Measurements from ENCODE around the gene RRP7A.
"Not testable (repeated sequence)": the region's sequence is repeated elsewhere in the genome, so short reads cannot be mapped to it uniquely, and the experiment has no call there.

Gene RRP7A

DNA sequence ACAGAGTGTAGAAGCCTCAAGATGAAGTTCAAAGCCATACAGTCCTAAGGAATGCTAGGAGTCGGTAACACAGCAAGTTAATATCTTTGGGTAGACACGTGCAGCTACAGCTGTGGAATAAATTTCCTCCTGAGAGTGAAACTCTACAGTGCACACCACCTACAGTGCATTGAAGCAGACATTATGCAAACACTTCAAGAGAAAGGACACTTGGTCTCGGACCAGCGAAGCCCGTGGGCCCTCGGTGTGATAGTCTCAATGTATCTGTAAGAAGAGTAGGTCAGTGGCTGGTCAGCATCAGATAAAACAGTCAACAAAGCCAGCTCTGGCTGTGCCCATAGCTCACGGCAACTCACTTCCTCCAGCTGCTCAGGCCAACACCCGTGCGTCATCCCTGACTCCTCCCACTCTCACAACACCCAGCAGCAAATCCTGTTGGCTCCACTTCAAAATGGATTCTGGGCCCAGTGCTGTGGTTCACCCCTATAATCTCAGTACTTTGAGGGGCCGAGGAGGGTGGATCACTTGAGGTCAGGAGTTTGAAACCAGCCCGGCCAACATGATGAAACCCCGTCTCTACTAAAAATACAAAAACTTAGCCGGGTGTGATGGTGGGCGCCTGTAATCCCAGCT lies 17.7 kb upstream of the RRP7A start:
- DNase-seq (ENCODE audit: low read depth, low spot score); H3K4me3 ChIP-seq (ENCODE audit: low read length): not testable (repeated sequence)

- H3K4me3 ChIP-seq (ENCODE audit: low read length); DNase-seq (ENCODE audit: low read depth, low spot score): not testable (repeated sequence)
Measured at GRCh38 chr22:42536634-42537033, 17.0 kb upstream of the RRP7A start.

GRCh38 chr22:42536166-42536565 lies 16.6 kb upstream of the RRP7A start:
- no peak for DNase-seq (ENCODE audit: low read depth, low spot score)
- H3K4me3 ChIP-seq (ENCODE audit: low read length): no peak overlapping the region

- DNase-seq (ENCODE audit: low read depth, low spot score); H3K4me3 ChIP-seq (ENCODE audit: low read length): not testable (repeated sequence)
Measured at GRCh38 chr22:42535082-42535731, 15.6 kb upstream of the RRP7A start.

GRCh38 chr22:42533638-42533977 lies 14.0 kb upstream of the RRP7A start:
- no peak for DNase-seq (ENCODE audit: low read depth, low spot score)
- H3K4me3 ChIP-seq (ENCODE audit: low read length): no peak overlapping the region; the same call in 1 of the 2 replicates

GRCh38 chr22:42531401-42532084 lies 11.9 kb upstream of the RRP7A start:
- not testable (repeated sequence) for DNase-seq (ENCODE audit: low read depth, low spot score)

GRCh38 chr22:42529435-42529834 lies 9.8 kb upstream of the RRP7A start:
- H3K4me3 ChIP-seq (ENCODE audit: low read length); DNase-seq (ENCODE audit: low read depth, low spot score): not testable (repeated sequence)

More at GRCh38 chr22:42531401-42532084, 11.9 kb upstream of the RRP7A start:
- H3K4me3 ChIP-seq (ENCODE audit: low read length): not testable (repeated sequence)

DNA sequence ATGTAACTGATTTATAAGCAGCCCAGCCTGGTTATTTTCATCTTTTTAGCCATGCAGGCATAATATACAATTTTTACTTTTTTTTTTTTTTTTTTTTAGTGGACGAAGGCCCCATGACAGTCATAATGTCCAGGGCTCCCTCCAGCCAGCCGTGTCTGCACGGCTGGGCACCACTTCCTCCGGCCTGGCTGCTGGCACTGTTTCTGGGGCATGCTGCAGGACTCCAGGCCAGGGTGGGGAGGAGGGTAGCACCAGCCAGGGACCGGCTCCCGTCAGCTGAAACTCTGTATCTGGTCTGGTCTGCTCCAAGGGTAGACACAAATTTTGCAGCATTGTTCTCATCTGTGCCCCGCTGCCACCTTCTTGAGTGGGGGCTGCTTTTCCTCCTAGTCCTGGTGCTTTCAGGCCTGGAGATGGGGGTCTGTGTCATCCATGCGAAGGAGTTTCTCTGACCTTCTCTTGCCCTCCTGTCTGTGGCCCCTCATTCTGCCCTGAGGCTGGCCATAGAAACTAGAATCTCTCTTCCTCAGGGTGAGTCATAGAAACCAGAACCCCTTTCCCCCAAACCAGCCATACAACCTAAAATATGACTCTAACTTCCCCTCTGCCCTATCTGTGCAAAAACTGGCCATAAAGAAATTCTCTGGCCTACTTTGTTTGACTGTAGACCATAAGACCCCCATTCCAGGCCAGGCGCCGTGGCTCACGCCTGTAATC lies 9.2 kb upstream of the RRP7A start:
- no peak overlapping the region for H3K4me3 ChIP-seq (ENCODE audit: low read length)
- DNase-seq (ENCODE audit: low read depth, low spot score): no peak

DNA sequence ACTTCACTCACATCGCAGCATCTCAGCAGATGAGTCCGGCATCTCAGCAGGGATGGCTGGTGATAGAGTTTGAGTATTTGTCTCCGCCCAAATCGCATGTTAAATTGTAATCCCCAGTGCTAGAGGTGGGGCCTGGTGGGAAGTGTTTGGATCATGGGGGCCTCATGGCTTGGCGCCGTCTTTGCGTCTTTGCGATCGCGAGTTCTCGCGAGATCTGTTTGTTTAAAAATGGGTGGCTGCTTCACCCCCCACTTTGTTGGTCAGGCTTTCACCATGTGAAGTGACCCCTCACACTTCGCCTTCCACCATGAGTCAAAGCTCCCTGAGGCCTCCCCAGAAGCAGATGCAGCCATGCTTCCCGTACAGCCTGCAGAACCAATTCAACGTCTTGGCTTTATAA lies 3.0 kb upstream of the RRP7A start:
- H3K4me3 ChIP-seq (ENCODE audit: low read length): no peak overlapping the region
- DNase-seq (ENCODE audit: low read depth, low spot score): no peak

- no peak overlapping the region for H3K4me3 ChIP-seq (ENCODE audit: low read length)
- DNase-seq (ENCODE audit: low read depth, low spot score): no peak
Measured at GRCh38 chr22:42521228-42521546, 1.6 kb upstream of the RRP7A start.

DNA sequence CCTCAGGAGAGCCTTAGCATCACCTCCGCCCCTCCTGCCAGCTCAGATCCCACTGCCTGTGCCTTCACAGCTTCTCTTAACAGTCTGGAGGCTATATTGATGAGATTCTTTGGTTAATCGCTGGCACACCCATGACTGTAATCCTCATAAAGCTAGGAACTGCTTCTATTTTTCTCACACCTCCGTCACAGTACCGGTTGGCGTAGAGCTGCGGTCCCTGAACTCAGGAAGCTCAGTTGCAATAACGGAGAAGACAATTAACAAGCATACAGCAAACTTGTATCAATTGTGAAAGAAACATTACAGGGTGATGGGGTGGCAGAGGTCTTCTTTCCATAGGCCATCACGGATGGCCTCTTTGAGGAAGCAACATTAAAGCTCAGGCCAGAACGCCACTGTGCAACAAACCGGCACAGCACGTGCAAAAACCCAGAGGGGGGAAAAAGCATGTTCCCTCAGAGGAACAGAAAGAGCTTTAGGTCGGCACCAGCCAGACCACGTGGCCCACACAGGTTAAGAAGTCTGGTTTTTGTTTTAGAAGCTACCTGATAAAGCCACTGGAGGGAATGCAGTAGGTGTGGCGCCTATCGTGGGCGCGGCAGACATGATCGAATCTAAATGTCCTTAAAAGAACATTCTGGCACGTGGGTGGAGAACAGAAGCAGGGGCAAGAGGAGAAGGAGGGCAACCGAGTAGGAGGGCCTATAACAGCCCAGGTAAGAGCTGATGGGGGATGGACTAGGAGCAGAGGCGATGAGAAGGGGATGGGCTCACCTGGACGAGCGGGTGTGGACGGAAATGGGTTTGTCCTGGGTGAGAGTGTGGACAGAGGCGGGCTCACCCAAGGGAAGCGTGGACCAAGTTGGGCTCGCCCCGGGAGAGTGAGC lies 715 bp downstream of the RRP7A start:
- DNase-seq (ENCODE audit: low read depth, low spot score): not testable (repeated sequence)
- peak overlapping the region; percentile 67 for H3K4me3 ChIP-seq (ENCODE audit: low read length)

DNA sequence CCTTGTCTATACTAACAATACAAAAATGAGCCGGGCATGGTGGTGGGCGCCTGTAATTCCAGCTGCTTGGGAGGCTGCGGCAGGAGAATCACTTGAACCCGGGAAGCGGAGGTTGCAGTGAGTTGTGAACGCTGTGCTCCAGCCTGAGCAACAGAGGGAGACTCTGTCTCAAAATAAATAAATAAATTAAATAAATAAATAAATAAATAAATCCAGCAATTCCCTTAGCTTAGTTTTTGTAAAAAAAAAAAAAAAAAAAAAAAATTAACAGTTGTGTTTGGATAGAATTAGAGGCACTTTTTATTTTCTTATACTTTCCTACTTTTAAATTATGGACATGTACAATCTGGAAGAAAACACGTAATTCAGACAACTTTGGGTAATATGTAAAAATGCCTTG lies 2.5 kb downstream of the RRP7A start:
- not testable (repeated sequence) for H3K4me3 ChIP-seq (ENCODE audit: low read length); DNase-seq (ENCODE audit: low read depth, low spot score)

DNA sequence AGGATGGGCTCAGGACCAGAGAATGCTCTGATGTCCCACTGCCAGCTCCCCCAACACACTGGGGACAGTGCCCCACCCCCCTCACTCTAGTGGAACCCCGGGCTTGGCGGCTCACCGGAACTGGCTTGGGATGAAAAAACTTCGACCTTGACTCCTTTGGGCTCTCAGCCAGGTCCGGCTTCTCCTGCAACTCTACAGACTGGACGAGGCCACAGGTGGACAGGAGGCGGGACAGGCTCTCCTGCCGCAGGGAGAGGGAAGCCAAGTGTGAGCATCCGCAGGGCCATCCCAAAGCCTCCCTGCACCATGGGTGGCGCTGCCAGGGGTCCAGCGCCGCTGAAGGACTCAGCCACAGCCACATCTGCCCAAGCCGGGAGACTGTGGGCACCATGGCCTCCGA lies 3.7 kb downstream of the RRP7A start:
- no peak for DNase-seq (ENCODE audit: low read depth, low spot score)
- no peak overlapping the region for H3K4me3 ChIP-seq (ENCODE audit: low read length)

DNA sequence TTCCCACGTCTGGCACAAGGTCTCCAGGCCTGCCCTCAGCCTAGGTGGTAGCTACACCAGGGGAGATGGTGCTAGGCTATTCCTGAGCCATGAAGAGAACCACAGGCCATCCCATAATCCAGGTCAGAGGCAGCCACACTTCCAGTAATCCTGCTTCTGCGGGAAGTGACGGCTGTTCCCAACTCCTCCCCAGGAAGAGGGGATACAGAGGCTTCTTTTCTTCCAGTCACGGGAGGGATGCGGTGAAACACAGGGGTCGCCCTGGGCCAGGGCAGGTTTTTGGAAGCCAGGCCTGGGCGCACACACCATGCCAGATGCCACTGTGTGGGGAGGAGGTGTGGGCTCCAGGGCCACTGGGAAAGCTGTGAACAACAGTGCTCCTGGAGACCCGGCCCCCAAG lies 4.3 kb downstream of the RRP7A start:
- not testable (repeated sequence) for DNase-seq (ENCODE audit: low read depth, low spot score); H3K4me3 ChIP-seq (ENCODE audit: low read length)

- not testable (repeated sequence) for H3K4me3 ChIP-seq (ENCODE audit: low read length); DNase-seq (ENCODE audit: low read depth, low spot score)
Measured at GRCh38 chr22:42514331-42514730, 5.3 kb downstream of the RRP7A start.

GRCh38 chr22:42512273-42512990 lies 7.2 kb downstream of the RRP7A start:
- not testable (repeated sequence) for DNase-seq (ENCODE audit: low read depth, low spot score); H3K4me3 ChIP-seq (ENCODE audit: low read length)

GRCh38 chr22:42511401-42511891 lies 8.2 kb downstream of the RRP7A start:
- no peak overlapping the region for H3K4me3 ChIP-seq (ENCODE audit: low read length)
- DNase-seq (ENCODE audit: low read depth, low spot score): no peak

- no peak for DNase-seq (ENCODE audit: low read depth, low spot score)
- no peak overlapping the region for H3K4me3 ChIP-seq (ENCODE audit: low read length)
Measured at GRCh38 chr22:42509548-42509947, 10.0 kb downstream of the RRP7A start.

Data from Jurkat, Clone E6-1 (cell line).